Coronary artery (tissue), 2 donors: ENCODE measurements around the gene KIAA1328.
A peak's percentile ranks its signal among the peaks of the same experiment; 100 is the strongest.
"Not testable (repeated sequence)": the region's sequence is repeated elsewhere in the genome, so short reads cannot be mapped to it uniquely, and the experiment has no call there.

Experiments
- DNase-seq: peaks from one replicate; pipeline ENCODE4 v3.0.0-alpha.2; 2017; ENCODE audit warnings: low spot score
- H3K27ac ChIP-seq, 2 donors: fragments of 200-600 bp; sonication (generic); one replicate each; pipeline ENCODE4 v1.5.1; 2016 to 2019
- H3K4me3 ChIP-seq: fragments of 200-600 bp; sonication (generic); 2 replicates; pipeline ENCODE4 v1.5.1; 2016; ENCODE audit warnings: mild to moderate bottlenecking, moderate library complexity
- CTCF ChIP-seq: fragments of 200-600 bp; sonication (generic); IDR thresholded peaks from one replicate; pipeline ENCODE4 v1.5.1; 2019; ENCODE audit warnings: antibody characterized with exemption

KIAA1328 gene

GRCh38 chr18:36812678-36813077, 16.2 kb upstream of the KIAA1328 start:
- TF ChIP-seq CTCF, result no peak
- no peak for DNase-seq
- Histone ChIP-seq H3K27ac (peak overlapping the region in 1 of 2 donors; percentile 55), H3K4me3 (no peak overlapping the region)

- no peak for TF ChIP-seq CTCF
- H3K4me3 ChIP-seq, result no peak overlapping the region
- no peak for DNase-seq
- H3K27ac ChIP-seq, result peak overlapping the region in 1 of 2 donors; percentile 55
Observed at GRCh38 chr18:36813101-36813775, 15.7 kb upstream of the KIAA1328 start.

- Histone ChIP-seq H3K27ac (no peak overlapping the region), H3K4me3 (no peak overlapping the region)
- no peak for TF ChIP-seq CTCF
- DNase-seq, result no peak
Observed at GRCh38 chr18:36813824-36814223, 15.1 kb upstream of the KIAA1328 start.

GRCh38 chr18:36814994-36815393, 13.9 kb upstream of the KIAA1328 start:
- no peak overlapping the region for H3K4me3 ChIP-seq
- TF ChIP-seq CTCF, result no peak
- DNase-seq, result no peak
- no peak overlapping the region for H3K27ac ChIP-seq

- not testable (repeated sequence) for H3K4me3 ChIP-seq, DNase-seq, H3K27ac ChIP-seq
Observed at GRCh38 chr18:36816096-36816495, 12.8 kb upstream of the KIAA1328 start.

- TF ChIP-seq CTCF, result no peak
- no peak overlapping the region for H3K4me3 ChIP-seq
- no peak overlapping the region for H3K27ac ChIP-seq
- no peak for DNase-seq
Observed at GRCh38 chr18:36817039-36817438, 11.9 kb upstream of the KIAA1328 start.

- DNase-seq, result no peak
- Histone ChIP-seq H3K4me3 (no peak overlapping the region), H3K27ac (no peak overlapping the region)
- TF ChIP-seq CTCF, result no peak
Observed at GRCh38 chr18:36818652-36819051, 10.3 kb upstream of the KIAA1328 start.
